ENCODE data around the gene ZFP69. TPM values are rescaled to one million over a fixed set of nuclear protein-coding genes. Genes with fewer than 3 reads are reported as not detected.

Gene ZFP69
- total and polyA plus RNA-seq, 2 of the 4 experiments (the other 2 are of a cell fraction): 1.2 to 1.6 TPM

Other genes starting within 250 kb of the ZFP69 start
- not detected in 2 replicates for gene TMCO2, start 229.4 kb upstream of the ZFP69 start, total RNA-seq (2012; rRNA removed)
- gene TMCO2, start 229.4 kb upstream of the ZFP69 start, polyA plus RNA-seq (2012; rRNA removed): not detected in 2 replicates
- gene ZMPSTE24, start 219.1 kb upstream of the ZFP69 start, total RNA-seq (2012; rRNA removed): 28.9 and 90.8 TPM in 2 replicates
- 17.7 and 21.0 TPM in 2 replicates for gene ZMPSTE24, start 219.1 kb upstream of the ZFP69 start, polyA plus RNA-seq (2012; rRNA removed)
- 0.56 and 0.90 TPM in 2 replicates for gene COL9A2, start 160.0 kb upstream of the ZFP69 start, total RNA-seq (2012; rRNA removed)
- gene COL9A2, start 160.0 kb upstream of the ZFP69 start, polyA plus RNA-seq (2012; rRNA removed): 1.3 and 1.6 TPM in 2 replicates
- 30.1 and 33.6 TPM in 2 replicates for gene SMAP2, start 103.6 kb upstream of the ZFP69 start, total RNA-seq (2012; rRNA removed)
- gene SMAP2, start 103.6 kb upstream of the ZFP69 start, polyA plus RNA-seq (2012; rRNA removed): 29.1 and 31.0 TPM in 2 replicates
- gene ZFP69B, start 26.8 kb upstream of the ZFP69 start, total RNA-seq (2012; rRNA removed): 6.8 and 8.1 TPM in 2 replicates
- gene ZFP69B, start 26.8 kb upstream of the ZFP69 start, polyA plus RNA-seq (2012; rRNA removed): 2.2 and 3.1 TPM in 2 replicates
- gene EXO5, start 31.5 kb downstream of the ZFP69 start, total RNA-seq (2012; rRNA removed): 11.1 and 13.1 TPM in 2 replicates
- gene EXO5, start 31.5 kb downstream of the ZFP69 start, polyA plus RNA-seq (2012; rRNA removed): 6.5 and 7.8 TPM in 2 replicates
- gene ZNF684, start 54.3 kb downstream of the ZFP69 start, total RNA-seq (2012; rRNA removed): 4.1 and 5.0 TPM in 2 replicates
- gene ZNF684, start 54.3 kb downstream of the ZFP69 start, polyA plus RNA-seq (2012; rRNA removed): 1.4 and 1.8 TPM in 2 replicates
- gene RIMS3, start 188.4 kb downstream of the ZFP69 start, total RNA-seq (2012; rRNA removed): 0.28 and 0.36 TPM in 2 replicates
- 0.10 and 0.22 TPM in 2 replicates for gene RIMS3, start 188.4 kb downstream of the ZFP69 start, polyA plus RNA-seq (2012; rRNA removed)
- gene NFYC, start 214.4 kb downstream of the ZFP69 start, total RNA-seq (2012; rRNA removed): 43.3 and 45.2 TPM in 2 replicates
- gene NFYC, start 214.4 kb downstream of the ZFP69 start, polyA plus RNA-seq (2012; rRNA removed): 62.2 and 74.6 TPM in 2 replicates